H1 (cell line): ENCODE results near the gene STEAP1B. TPM values are rescaled to one million over a fixed set of nuclear protein-coding genes. Genes with fewer than 3 reads are reported as not detected.
A peak's percentile ranks its signal among the peaks of the same experiment; 100 is the strongest.

Source experiments
- CTCF ChIA-PET: fragments of 300-600 bp; sonication (Branson Sonifier 250); formaldehyde crosslinking; loops from one replicate; lab custom pipeline; 2021; ENCODE audit not compliant: partially characterized antibody; lab: Charles Lee
- POLR2A ChIA-PET: fragments of 300-600 bp; sonication (Branson Sonifier 250); formaldehyde crosslinking; loops from one replicate; lab custom pipeline; 2021; ENCODE audit warnings: inconsistent platforms; ENCODE audit not compliant: partially characterized antibody; lab: Charles Lee
- DNase-seq, 2 experiments: peaks; one replicate each; pipeline versions ENCODE4 v3.0.0 to v3.0.0-alpha.2; 2010 to 2022; ENCODE audit warnings: low spot score in 2 of 2, low read depth in 1 of 2, mixed read lengths in 1 of 2
- FAIRE-seq: peaks from 2 replicates; lab custom pipeline; 2011; peaks lifted over from hg19 to GRCh38; lab: Jason Lieb, UNC
- H2AFZ ChIP-seq: 2 replicates; pipeline ENCODE4 v1.8.1; 2012; ENCODE audit warnings: low read length, inconsistent platforms
- H2AK5ac ChIP-seq: 2 replicates; pipeline ENCODE4 v1.6.1; 2013; ENCODE audit warnings: low read depth, low read length
- H2BK120ac ChIP-seq: replicated peaks from 2 replicates; pipeline ENCODE3; 2013; ENCODE audit warnings: low read depth, low read length, inconsistent platforms
- H2BK12ac ChIP-seq: 2 replicates; pipeline ENCODE4 v1.6.1; 2013; ENCODE audit warnings: low read depth, low read length
- H2BK15ac ChIP-seq: 2 replicates; pipeline ENCODE4 v1.6.1; 2013; ENCODE audit warnings: low read length
- H2BK20ac ChIP-seq: 2 replicates; pipeline ENCODE4 v1.6.1; 2013; ENCODE audit warnings: low read length
- H2BK5ac ChIP-seq: 2 replicates; pipeline ENCODE4 v1.6.1; 2013; ENCODE audit warnings: low read depth, low read length
- H3K14ac ChIP-seq: 2 replicates; pipeline ENCODE4 v1.6.1; 2013; ENCODE audit warnings: inconsistent platforms; ENCODE audit not compliant: insufficient read length
- H3K18ac ChIP-seq: 2 replicates; pipeline ENCODE4 v1.6.1; 2013; ENCODE audit warnings: low read length; ENCODE audit errors: extremely low read depth
- H3K23ac ChIP-seq: 2 replicates; pipeline ENCODE4 v1.6.1; 2013; ENCODE audit warnings: inconsistent platforms; ENCODE audit not compliant: insufficient read length
- H3K23me2 ChIP-seq: 2 replicates; pipeline ENCODE4 v1.6.1; 2013; ENCODE audit warnings: low read depth, low read length
- H3K27ac ChIP-seq: 2 replicates; pipeline ENCODE4 v1.6.1; 2011; ENCODE audit warnings: low read depth, low read length, inconsistent platforms
- H3K27me3 ChIP-seq, 4 experiments: replicated peaks in 1 of 4; 1 replicate in 1 of 4; 2 replicates in 3 of 4; pipeline versions ENCODE4 v1.6.1 to v1.8.1; 2011 to 2013; ENCODE audit warnings: low read length in 3 of 4, mild to moderate bottlenecking in 3 of 4, inconsistent platforms in 2 of 4, mixed read lengths in 2 of 4, moderate library complexity in 1 of 4; ENCODE audit not compliant: control insufficient read depth in 3 of 4, insufficient read depth in 3 of 4; ENCODE audit errors: extremely low read depth in 1 of 4
- H3K36me3 ChIP-seq, 4 experiments: 2 replicates each; pipeline versions ENCODE4 v1.6.1 to v1.8.1; 2011 to 2013; ENCODE audit warnings: mild to moderate bottlenecking in 4 of 4, low read length in 3 of 4, moderate library complexity in 2 of 4, control low read depth in 1 of 4, inconsistent platforms in 1 of 4; ENCODE audit not compliant: insufficient read depth in 4 of 4, control insufficient read depth in 2 of 4
- H3K4ac ChIP-seq: replicated peaks from 2 replicates; pipeline ENCODE3; 2013; ENCODE audit warnings: low read length, low read depth, mixed read lengths, inconsistent platforms; ENCODE audit not compliant: insufficient read length
- H3K4me1 ChIP-seq, 4 experiments: replicated peaks in 1 of 4; 1 replicate in 1 of 4; 2 replicates in 3 of 4; pipeline versions ENCODE4 v1.6.1 to v1.8.1; 2011 to 2013; ENCODE audit warnings: low read length in 3 of 4, inconsistent platforms in 2 of 4, mixed read lengths in 1 of 4; ENCODE audit not compliant: insufficient read depth in 4 of 4, control insufficient read depth in 3 of 4
- H3K4me2 ChIP-seq, 2 experiments: 2 replicates each; pipeline versions ENCODE4 v1.6.1 to v1.8.1; 2011 to 2013; ENCODE audit warnings: low read depth in 2 of 2, low read length in 2 of 2, control low read depth in 1 of 2, inconsistent platforms in 1 of 2, mild to moderate bottlenecking in 1 of 2; ENCODE audit not compliant: insufficient read depth in 1 of 2
- H3K4me3 ChIP-seq, 4 experiments: fragments of 200-600, 300-600 bp in 1 of 4; sonication (generic), shearing (Covaris generic), sonication (Bioruptor Twin) in 1 of 4; 2 replicates each; pipeline versions ENCODE4 v1.5.1 to v1.8.1; 2011 to 2016; ENCODE audit warnings: low read length in 4 of 4, low read depth in 3 of 4, control low read depth in 2 of 4, inconsistent platforms in 2 of 4, mild to moderate bottlenecking in 2 of 4, mixed read lengths in 1 of 4, moderate library complexity in 1 of 4; ENCODE audit not compliant: insufficient read depth in 2 of 4; ENCODE audit errors: extremely low read depth in 1 of 4
- H3K56ac ChIP-seq: replicated peaks from 2 replicates; pipeline ENCODE3; 2013; ENCODE audit warnings: low read depth, mild to moderate bottlenecking, mixed read lengths, low read length, inconsistent platforms; ENCODE audit not compliant: insufficient read length
- H3K79me1 ChIP-seq: 2 replicates; pipeline ENCODE4 v1.6.1; 2013; ENCODE audit warnings: low read depth, low read length, control low read depth
- H3K79me2 ChIP-seq, 2 experiments: 2 replicates each; pipeline versions ENCODE4 v1.6.1 to v1.8.1; 2012 to 2013; ENCODE audit warnings: low read length in 2 of 2, mild to moderate bottlenecking in 2 of 2, inconsistent platforms in 1 of 2; ENCODE audit not compliant: insufficient read depth in 2 of 2, control insufficient read depth in 1 of 2
- H3K9ac ChIP-seq, 4 experiments: replicated peaks in 1 of 4; 1 replicate in 1 of 4; 2 replicates in 3 of 4; pipeline versions ENCODE4 v1.6.1 to v1.8.1; 2011 to 2013; ENCODE audit warnings: low read depth in 3 of 4, low read length in 3 of 4, control low read depth in 2 of 4, mild to moderate bottlenecking in 2 of 4, moderate library complexity in 2 of 4, inconsistent platforms in 1 of 4; ENCODE audit errors: extremely low read depth in 1 of 4
- H3K9me3 ChIP-seq, 2 experiments: 2 replicates each; pipeline versions ENCODE4 v1.6.1 to v1.8.1; 2012 to 2013; ENCODE audit warnings: mild to moderate bottlenecking in 2 of 2, moderate library complexity in 2 of 2, control low read depth in 1 of 2, inconsistent platforms in 1 of 2, low read depth in 1 of 2, low read length in 1 of 2, mixed read lengths in 1 of 2; ENCODE audit not compliant: insufficient read depth in 2 of 2
- H4K20me1 ChIP-seq, 2 experiments: replicated peaks in 1 of 2; 2 replicates each; pipeline versions ENCODE3 to v1.8.1; 2011 to 2013; ENCODE audit warnings: inconsistent platforms in 2 of 2, low read length in 2 of 2, mild to moderate bottlenecking in 1 of 2; ENCODE audit not compliant: insufficient read depth in 2 of 2, control insufficient read depth in 1 of 2
- H4K5ac ChIP-seq: 2 replicates; pipeline ENCODE4 v1.6.1; 2013; ENCODE audit warnings: low read length, low read depth, mixed read lengths, inconsistent platforms; ENCODE audit not compliant: insufficient read length
- H4K8ac ChIP-seq: 2 replicates; pipeline ENCODE4 v1.8.0; 2013; ENCODE audit warnings: mild to moderate bottlenecking, moderate library complexity, low read length, inconsistent platforms; ENCODE audit not compliant: insufficient read depth; ENCODE audit errors: extremely low read depth
- H4K91ac ChIP-seq: replicated peaks from 2 replicates; pipeline ENCODE3; 2013; ENCODE audit warnings: low read length, mixed read lengths, inconsistent platforms; ENCODE audit not compliant: insufficient read length
- ASH2L ChIP-seq: fragments of 200-600, 300-600 bp; sonication (generic); IDR thresholded peaks from one replicate; pipeline ENCODE4 v1.7.1; 2017; ENCODE audit warnings: low read length
- KDM1A ChIP-seq: fragments of 200-600, 300-600 bp; sonication (generic); IDR thresholded peaks from 2 replicates; pipeline ENCODE4 v1.7.1; 2016; ENCODE audit warnings: mild to moderate bottlenecking, low read length, borderline replicate concordance
- WGBS, 2 experiments: shearing (Covaris generic) in 1 of 2; methylation state at CpG; one replicate each; pipeline versions ENCODE4 v1.1.6 to v1.1.7; 2013 to 2015; ENCODE audit warnings: low lambda C conversion rate in 2 of 2, mixed read lengths in 2 of 2, inconsistent platforms in 1 of 2, low coverage in 1 of 2, missing lambda C conversion rate in 1 of 2; ENCODE audit not compliant: insufficient replicate concordance in 2 of 2, insufficient coverage in 1 of 2, insufficient read length in 1 of 2; ENCODE audit errors: extremely low coverage in 1 of 2, missing lambda C conversion rate in 1 of 2; 5-methylcytosine and 5-hydroxymethylcytosine counted together
- polyA plus RNA-seq, 7 experiments: library from polyadenylated mRNA; depleted of rRNA in 3 of 7; stranded (reverse) in 5 of 7; unstranded in 2 of 7; fragments of >200 nt in 5 of 7; fragments of 200-250 nt in 2 of 7; gene quantifications; 1 replicate in 5 of 7; 2 replicates in 1 of 7; 4 replicates in 1 of 7; pipeline versions ENCODE4 v1.2.1 to v1.2.3, GENCODE V29; 2011 to 2013; ENCODE audit warnings: missing spikeins in 2 of 7, mixed read lengths in 2 of 7
- total RNA-seq: library from RNA; stranded (reverse); fragmentation: NEBNext Ultra II Directional; extraction: Animal tissue kit (Norgen Biotek cat#: 25700); gene quantifications from 2 replicates; pipeline ENCODE4 v1.2.1, GENCODE V29; 2021

STEAP1B gene
- total and polyA plus RNA-seq, 2 of the 8 experiments (the other 6 are each of a cell fraction or from before 2014, with no cell fraction given): 5.4 to 8.7 TPM

- no peak overlapping the region for H2BK15ac ChIP-seq
- H3K79me2 ChIP-seq: no peaks in the 10 kb centered on the region
- no peak overlapping the region for H3K14ac ChIP-seq
- H3K9ac ChIP-seq: no peak overlapping the region
- H4K8ac ChIP-seq: no peak overlapping the region
- ChIA-PET CTCF (interaction anchor here (0.6 to 1.2 kb wide), 2 partner anchors 33 to 187 kb away, joined by 3 read pairs; no protein-coding TSS in a partner anchor), POLR2A (interaction anchor here (0.6 kb wide), 1 partner anchor 36 kb away, joined by 3 read pairs; no protein-coding TSS in a partner anchor)
- H3K4ac ChIP-seq: no peak overlapping the region
- no peak overlapping the region for H2BK120ac ChIP-seq
- H3K79me1 ChIP-seq: no peaks in the 10 kb centered on the region
- H3K4me2 ChIP-seq: no peak overlapping the region
- H2AK5ac ChIP-seq: no peak overlapping the region
- H3K56ac ChIP-seq: no peak overlapping the region
- H2BK5ac ChIP-seq: no peak overlapping the region
- no peak for TF ChIP-seq ASH2L
- no peak for TF ChIP-seq KDM1A
- H2AFZ ChIP-seq: no peak overlapping the region
- no peaks in the 10 kb centered on the region for H3K9me3 ChIP-seq
- DNase-seq: no peak
- no peaks in the 10 kb centered on the region for H3K23me2 ChIP-seq
- H3K23ac ChIP-seq: no peak overlapping the region
- no peak overlapping the region for H4K91ac ChIP-seq
- 91% methylated on average over 2 of the region's 2 CpGs; no CpG with 5 or more reads in 1 of the 2 experiments for WGBS, 2 experiments
- H2BK20ac ChIP-seq: peak overlapping the region; percentile 15
- H3K36me3 ChIP-seq: no peaks in the 10 kb centered on the region
- H3K4me3 ChIP-seq: no peak overlapping the region
- H3K27ac ChIP-seq: no peak overlapping the region
- no peaks in the 10 kb centered on the region for H4K20me1 ChIP-seq
- no peak for FAIRE-seq
- no peak overlapping the region for H3K18ac ChIP-seq
- H3K27me3 ChIP-seq: no peaks in the 10 kb centered on the region
- H2BK12ac ChIP-seq: no peak overlapping the region
- H3K4me1 ChIP-seq: peaks cover 0 to 3% (median 0%) of the 10 kb centered on the region in 4 experiments; a peak in 1 of 7 replicates
- no peak overlapping the region for H4K5ac ChIP-seq
Observed at GRCh38 chr7:22402250-22402649, 97.7 kb downstream of the STEAP1B start.
